HUES48 (cell line): Measurements from ENCODE around the gene MRPS30.

ENCODE experiments used
- H3K27ac ChIP-seq: one replicate; pipeline ENCODE4 v1.7.0; 2013; ENCODE audit warnings: low read depth, low read length, inconsistent platforms
- H3K27me3 ChIP-seq: 2 replicates; pipeline ENCODE4 v1.6.1; 2013; ENCODE audit warnings: mild to moderate bottlenecking, low read length; ENCODE audit not compliant: control insufficient read depth, insufficient read depth
- H3K36me3 ChIP-seq: 2 replicates; pipeline ENCODE4 v1.6.1; 2013; ENCODE audit warnings: low read length; ENCODE audit not compliant: control insufficient read depth, insufficient read depth
- H3K4me1 ChIP-seq: 2 replicates; pipeline ENCODE4 v1.6.1; 2013; ENCODE audit warnings: mild to moderate bottlenecking, low read length; ENCODE audit not compliant: control insufficient read depth, insufficient read depth
- H3K4me3 ChIP-seq: 2 replicates; pipeline ENCODE4 v1.5.1; 2013; ENCODE audit warnings: mild to moderate bottlenecking, low read depth, low read length
- H3K9ac ChIP-seq: 2 replicates; pipeline ENCODE4 v1.6.1; 2013; ENCODE audit warnings: mild to moderate bottlenecking, low read depth, low read length, moderate library complexity
- H3K9me3 ChIP-seq: 2 replicates; pipeline ENCODE4 v1.6.1; 2013; ENCODE audit warnings: low read length; ENCODE audit not compliant: control insufficient read depth, insufficient read depth

MRPS30 gene

GRCh38 chr5:44860267-44860666, 51.5 kb downstream of the MRPS30 start:
- Histone ChIP-seq H3K4me1 (no peaks in the 10 kb centered on the region), H3K27me3 (no peaks in the 10 kb centered on the region), H3K36me3 (no peaks in the 10 kb centered on the region), H3K4me3 (no peak overlapping the region), H3K9ac (no peak overlapping the region), H3K27ac (no peak overlapping the region), H3K9me3 (no peaks in the 10 kb centered on the region)

GRCh38 chr5:44862808-44863207, 54.1 kb downstream of the MRPS30 start:
- Histone ChIP-seq H3K27ac (no peak overlapping the region), H3K9me3 (no peaks in the 10 kb centered on the region), H3K9ac (no peak overlapping the region), H3K36me3 (no peaks in the 10 kb centered on the region), H3K4me3 (no peak overlapping the region), H3K4me1 (no peaks in the 10 kb centered on the region), H3K27me3 (no peaks in the 10 kb centered on the region)
